ENCODE results near the gene CSNK2B. TPM values are rescaled to one million over a fixed set of nuclear protein-coding genes. Genes with fewer than 3 reads are reported as not detected.
"Not testable (repeated sequence)": the region's sequence is repeated elsewhere in the genome, so short reads cannot be mapped to it uniquely, and the experiment has no call there.

Gene CSNK2B
- total RNA-seq, 1 experiment from 2014 or later, result 221 TPM

DNA sequence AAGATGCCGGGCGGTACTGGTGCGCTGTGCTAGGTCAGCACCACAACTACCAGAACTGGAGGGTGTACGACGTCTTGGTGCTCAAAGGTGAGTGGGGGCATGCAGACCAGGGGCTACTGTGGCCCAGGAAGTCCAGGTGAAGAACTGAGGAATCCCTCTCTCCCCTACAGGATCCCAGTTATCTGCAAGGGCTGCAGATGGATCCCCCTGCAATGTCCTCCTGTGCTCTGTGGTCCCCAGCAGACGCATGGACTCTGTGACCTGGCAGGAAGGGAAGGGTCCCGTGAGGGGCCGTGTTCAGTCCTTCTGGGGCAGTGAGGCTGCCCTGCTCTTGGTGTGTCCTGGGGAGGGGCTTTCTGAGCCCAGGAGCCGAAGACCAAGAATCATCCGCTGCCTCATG is 41.8 kb downstream of the CSNK2B start:
- Mint-ChIP-seq H3K4me1 (ENCODE audit: low read depth, unreplicated experiment) (peaks cover 12% of the 10 kb centered on the region), H3K36me3 (ENCODE audit: insufficient read depth, unreplicated experiment) (peaks cover 5% of the 10 kb centered on the region), H3K4me3 (ENCODE audit: unreplicated experiment) (no peak overlapping the region), H3K9me3 (ENCODE audit: unreplicated experiment) (no peaks in the 10 kb centered on the region), H3K27me3 (ENCODE audit: insufficient read depth, unreplicated experiment) (no peaks in the 10 kb centered on the region), H3K27ac (ENCODE audit: unreplicated experiment) (no peak overlapping the region)
- Histone ChIP-seq H3K27me3 (replicated peaks; ENCODE audit: control insufficient read depth, insufficient read depth, low read length) (no peaks in the 10 kb centered on the region), H3K36me3 (ENCODE audit: control insufficient read depth, insufficient read depth, low read length) (no peaks in the 10 kb centered on the region), H3K4me1 (peaks cover 3% of the 10 kb centered on the region), H3K4me3 (ENCODE audit: low read depth, low read length) (no peak overlapping the region), H3K9me3 (no peaks in the 10 kb centered on the region)
- TF ChIP-seq, protein P1, sequence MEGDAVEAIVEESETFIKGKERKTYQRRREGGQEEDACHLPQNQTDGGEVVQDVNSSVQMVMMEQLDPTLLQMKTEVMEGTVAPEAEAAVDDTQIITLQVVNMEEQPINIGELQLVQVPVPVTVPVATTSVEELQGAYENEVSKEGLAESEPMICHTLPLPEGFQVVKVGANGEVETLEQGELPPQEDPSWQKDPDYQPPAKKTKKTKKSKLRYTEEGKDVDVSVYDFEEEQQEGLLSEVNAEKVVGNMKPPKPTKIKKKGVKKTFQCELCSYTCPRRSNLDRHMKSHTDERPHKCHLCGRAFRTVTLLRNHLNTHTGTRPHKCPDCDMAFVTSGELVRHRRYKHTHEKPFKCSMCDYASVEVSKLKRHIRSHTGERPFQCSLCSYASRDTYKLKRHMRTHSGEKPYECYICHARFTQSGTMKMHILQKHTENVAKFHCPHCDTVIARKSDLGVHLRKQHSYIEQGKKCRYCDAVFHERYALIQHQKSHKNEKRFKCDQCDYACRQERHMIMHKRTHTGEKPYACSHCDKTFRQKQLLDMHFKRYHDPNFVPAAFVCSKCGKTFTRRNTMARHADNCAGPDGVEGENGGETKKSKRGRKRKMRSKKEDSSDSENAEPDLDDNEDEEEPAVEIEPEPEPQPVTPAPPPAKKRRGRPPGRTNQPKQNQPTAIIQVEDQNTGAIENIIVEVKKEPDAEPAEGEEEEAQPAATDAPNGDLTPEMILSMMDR (IDR thresholded peaks at IDR 0.05; ENCODE audit: insufficient read depth in 1 of 2, low read depth in 1 of 2, low read length in 1 of 2, severe bottlenecking in 1 of 2, unreplicated experiment in 1 of 2), result no peak
- POLR2A ChIA-PET, result no interaction called here
- BruUV-seq (replicated peaks), result no TSS peak
- intact Hi-C loops (cut with micrococcal nuclease; ENCODE audit: unreplicated experiment), result no loop called here
- CTCF ChIA-PET, result no interaction called here
- no peak for DNase-seq

DNA sequence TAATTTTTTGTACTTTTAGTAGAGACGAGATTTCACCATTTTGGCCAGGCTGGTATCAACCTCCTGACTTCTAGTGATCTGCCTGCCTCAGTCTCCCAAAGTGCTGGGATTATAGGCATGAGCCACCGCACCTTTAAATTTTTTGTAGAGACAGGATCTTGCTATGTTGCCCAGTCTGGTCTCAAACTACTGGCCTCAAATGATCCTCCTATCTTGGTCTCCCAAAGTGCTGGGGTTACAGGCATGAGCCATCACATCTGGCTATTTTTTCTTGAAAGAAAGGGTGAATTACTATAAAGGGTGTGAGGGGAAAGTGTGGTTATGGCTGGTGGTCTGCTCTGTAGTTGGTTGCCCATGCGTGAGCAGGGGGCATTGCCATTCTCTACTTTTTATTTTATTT is 42.3 kb downstream of the CSNK2B start:
- ChIA-PET CTCF (no interaction called here), POLR2A (no interaction called here)
- DNase-seq, result no peak
- no peaks in the 10 kb centered on the region for H3K9me3 ChIP-seq
- H3K36me3 Mint-ChIP-seq (ENCODE audit: insufficient read depth, unreplicated experiment), result peaks cover 3% of the 10 kb centered on the region
- H3K27ac Mint-ChIP-seq (ENCODE audit: unreplicated experiment), result no peak overlapping the region
- peaks cover 7% of the 10 kb centered on the region for H3K4me1 ChIP-seq
- H3K4me1 Mint-ChIP-seq (ENCODE audit: low read depth, unreplicated experiment), result peaks cover 17% of the 10 kb centered on the region
- H3K9me3 Mint-ChIP-seq (ENCODE audit: unreplicated experiment), result no peaks in the 10 kb centered on the region
- BruUV-seq (replicated peaks), result no TSS peak
- no peak overlapping the region for H3K4me3 ChIP-seq (ENCODE audit: low read depth, low read length)
- no peaks in the 10 kb centered on the region for H3K27me3 Mint-ChIP-seq (ENCODE audit: insufficient read depth, unreplicated experiment)
- H3K27me3 ChIP-seq (replicated peaks; ENCODE audit: control insufficient read depth, insufficient read depth, low read length), result no peaks in the 10 kb centered on the region
- intact Hi-C loops (cut with micrococcal nuclease; ENCODE audit: unreplicated experiment), result no loop called here
- no peaks in the 10 kb centered on the region for H3K36me3 ChIP-seq (ENCODE audit: control insufficient read depth, insufficient read depth, low read length)
- H3K4me3 Mint-ChIP-seq (ENCODE audit: unreplicated experiment), result no peak overlapping the region
- TF ChIP-seq, protein P1 (IDR thresholded peaks at IDR 0.05; ENCODE audit: insufficient read depth in 1 of 2, low read depth in 1 of 2, low read length in 1 of 2, severe bottlenecking in 1 of 2, unreplicated experiment in 1 of 2), result no peak

DNA sequence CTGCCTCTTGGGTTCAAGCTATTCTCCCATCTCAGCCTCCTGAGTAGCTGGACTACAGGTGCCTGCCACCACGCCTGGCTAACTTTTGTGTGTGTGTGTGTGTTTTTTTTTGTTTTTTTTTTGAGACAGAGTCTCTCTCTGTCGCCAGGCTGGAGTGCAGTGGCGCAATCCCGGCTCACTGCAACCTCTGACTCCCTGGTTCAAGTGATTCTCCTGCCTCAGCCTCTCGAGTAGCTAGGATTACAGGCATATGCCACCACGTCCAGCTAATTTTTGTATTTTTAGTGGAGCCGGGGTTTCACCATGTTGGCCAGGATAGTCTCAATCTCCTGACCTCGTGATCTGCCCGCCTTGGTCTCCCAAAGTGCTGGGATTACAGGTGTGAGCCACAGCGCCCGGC is 43.3 kb downstream of the CSNK2B start:
- H3K36me3 Mint-ChIP-seq (ENCODE audit: insufficient read depth, unreplicated experiment); H3K4me3 ChIP-seq (ENCODE audit: low read depth, low read length); H3K36me3 ChIP-seq (ENCODE audit: control insufficient read depth, insufficient read depth, low read length); CTCF ChIA-PET; H3K27ac Mint-ChIP-seq (ENCODE audit: unreplicated experiment); intact Hi-C loops (cut with micrococcal nuclease; ENCODE audit: unreplicated experiment); H3K9me3 Mint-ChIP-seq (ENCODE audit: unreplicated experiment); H3K27me3 Mint-ChIP-seq (ENCODE audit: insufficient read depth, unreplicated experiment); H3K9me3 ChIP-seq; H3K4me3 Mint-ChIP-seq (ENCODE audit: unreplicated experiment); BruUV-seq (replicated peaks); POLR2A ChIA-PET; H3K27me3 ChIP-seq (replicated peaks; ENCODE audit: control insufficient read depth, insufficient read depth, low read length); DNase-seq: not testable (repeated sequence)
- peaks cover 26% of the 10 kb centered on the region for H3K4me1 Mint-ChIP-seq (ENCODE audit: low read depth, unreplicated experiment)
- peaks cover 13% of the 10 kb centered on the region for H3K4me1 ChIP-seq

All from Caco-2 (cell line).